HG02588 (cell line): ENCODE results near the gene APBA1.

Experiments
- ATAC-seq: cut with Tn5 transposase; IDR thresholded peaks from one replicate; pipeline ENCODE4 v1.9.1; 2021; ENCODE audit warnings: mild to moderate bottlenecking, moderate library complexity; ENCODE audit not compliant: unreplicated experiment

APBA1 gene

DNA sequence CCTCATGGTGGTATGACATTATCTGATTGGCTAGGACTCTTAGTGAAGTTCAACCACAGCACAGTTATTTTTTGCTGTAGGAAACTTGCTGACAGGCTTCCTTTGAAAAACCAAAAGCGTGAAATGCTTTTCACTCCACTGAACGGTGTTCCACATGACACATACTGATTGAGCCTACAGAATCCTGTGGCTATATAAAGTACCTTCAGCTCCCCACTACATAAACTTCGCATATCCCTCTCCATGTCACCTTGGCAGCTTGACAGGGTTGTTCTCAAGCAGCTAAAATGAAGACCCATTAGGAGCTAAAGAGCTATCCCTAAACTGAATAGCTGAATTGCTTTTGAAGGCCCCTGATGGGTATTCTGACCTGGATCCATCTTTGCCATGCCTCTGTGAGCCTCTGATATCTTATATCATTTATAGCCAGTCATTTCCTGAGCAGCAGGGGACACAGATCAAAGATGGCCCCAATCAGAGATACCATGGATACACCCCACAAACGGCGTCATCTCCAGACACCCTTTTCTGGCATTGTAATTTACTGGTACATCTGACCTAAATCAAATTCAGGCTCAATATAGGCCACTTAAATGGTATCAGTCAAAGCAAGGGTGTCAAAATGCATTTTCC is 91.5 kb downstream of the APBA1 start:
- ATAC-seq = no peak

DNA sequence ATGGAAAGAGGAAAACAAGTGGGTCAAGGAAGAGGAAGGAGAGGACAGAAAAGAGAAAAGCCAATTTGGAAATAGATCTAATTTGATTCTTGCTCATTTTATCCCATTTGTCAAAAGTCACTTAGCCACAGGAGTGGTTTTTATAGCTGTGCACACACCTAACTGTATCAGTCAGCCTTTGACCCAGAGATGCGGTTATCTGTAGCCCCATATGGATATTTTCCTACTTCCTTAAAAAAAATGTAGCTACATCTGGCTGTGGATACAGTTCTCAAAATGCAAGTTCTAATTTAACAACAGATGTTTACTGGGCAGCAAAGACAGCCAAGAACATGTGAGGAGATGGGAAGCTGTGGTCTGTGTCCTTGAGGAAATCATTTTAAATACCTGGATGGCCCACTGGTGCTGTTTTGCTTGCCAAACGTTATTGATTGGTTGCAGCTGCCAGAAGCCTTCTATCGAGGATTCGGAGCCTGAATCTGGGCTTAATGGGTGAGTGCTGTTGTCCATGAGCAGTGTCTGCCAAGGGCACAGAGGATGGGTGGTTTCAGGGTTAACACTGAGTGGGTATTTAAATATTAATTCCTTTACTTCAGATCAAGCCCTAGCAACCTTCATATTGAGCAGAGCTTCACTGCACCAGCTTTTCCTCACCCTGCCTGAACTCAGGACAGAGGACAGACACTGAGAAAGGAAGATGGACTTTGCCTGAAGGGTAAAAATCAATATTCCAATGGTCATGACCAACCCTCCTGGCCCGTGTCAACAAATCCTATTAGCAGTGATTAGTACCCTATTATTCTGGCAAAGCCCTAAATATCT is 92.2 kb downstream of the APBA1 start:
- ATAC-seq = no peak

DNA sequence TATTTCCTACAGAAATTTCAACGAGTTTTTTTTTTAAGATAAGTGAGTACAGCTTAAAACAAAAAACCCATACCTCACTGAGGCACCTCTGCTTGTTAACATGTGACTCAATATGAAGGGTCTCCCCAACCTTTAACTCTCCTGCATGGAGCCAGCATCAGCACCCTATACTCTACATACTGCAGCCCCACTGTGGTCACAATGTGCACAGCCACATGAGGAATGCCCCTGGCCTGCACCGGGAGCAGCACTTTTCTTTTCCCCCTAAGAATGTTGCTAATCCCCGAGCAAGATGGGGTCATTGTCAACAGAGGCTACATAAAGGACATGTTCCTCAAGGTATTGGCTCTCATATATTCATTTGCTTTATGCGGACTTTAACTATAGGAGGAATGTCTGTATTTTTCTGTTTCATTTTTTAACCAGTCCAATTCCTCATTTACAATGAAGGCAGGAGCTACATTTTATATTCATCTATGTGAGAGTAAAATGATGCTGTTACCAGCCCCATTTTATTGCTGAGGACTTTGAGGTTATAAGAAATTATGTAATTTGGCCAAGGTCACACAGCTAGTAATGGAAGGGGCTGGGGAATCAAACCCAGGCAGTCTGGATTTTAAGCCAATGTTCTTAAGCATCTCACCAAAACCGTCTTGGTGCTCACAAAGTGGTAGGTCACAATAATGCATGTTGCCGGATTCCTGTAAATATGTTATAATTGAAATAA is 93.0 kb downstream of the APBA1 start:
- ATAC-seq = no peak

DNA sequence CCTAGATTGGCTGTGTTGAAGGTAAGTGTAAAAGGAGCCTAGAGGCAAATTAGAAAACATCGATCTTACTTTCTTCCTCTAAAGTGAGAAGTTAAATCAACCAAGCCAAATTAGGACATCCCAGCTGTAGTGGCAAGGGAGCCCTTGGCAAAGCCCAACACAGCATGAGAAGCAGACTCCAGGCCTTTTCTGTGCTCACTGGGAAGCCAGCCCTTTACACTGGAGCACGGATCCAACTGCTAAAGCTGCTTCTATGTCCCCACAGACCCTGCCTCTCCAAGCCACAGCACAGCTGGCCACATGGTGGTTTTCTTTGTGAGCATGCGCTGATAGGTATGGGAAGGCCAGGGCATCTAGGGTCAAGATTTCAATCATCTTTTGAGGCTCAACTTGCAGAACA is 94.1 kb downstream of the APBA1 start:
- ATAC-seq = no peak

DNA sequence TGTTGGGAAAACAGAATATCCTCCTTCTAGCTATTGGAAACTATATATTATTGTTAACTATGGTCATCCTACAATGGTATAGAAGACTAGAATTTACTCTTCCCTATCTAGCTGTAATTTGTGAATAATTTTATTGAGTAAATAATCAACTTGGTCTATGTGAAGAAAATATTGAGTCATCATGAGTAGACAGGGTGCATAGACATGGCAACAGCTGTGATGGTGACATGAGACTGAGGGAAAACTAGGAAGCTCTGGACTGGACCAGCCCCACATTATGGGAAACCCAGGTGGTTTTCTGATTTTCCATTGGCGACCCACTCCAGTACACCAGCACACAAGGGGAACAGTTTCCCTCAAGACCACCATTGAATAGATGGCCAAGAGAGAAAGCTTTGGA is 95.0 kb downstream of the APBA1 start:
- no peak for ATAC-seq

DNA sequence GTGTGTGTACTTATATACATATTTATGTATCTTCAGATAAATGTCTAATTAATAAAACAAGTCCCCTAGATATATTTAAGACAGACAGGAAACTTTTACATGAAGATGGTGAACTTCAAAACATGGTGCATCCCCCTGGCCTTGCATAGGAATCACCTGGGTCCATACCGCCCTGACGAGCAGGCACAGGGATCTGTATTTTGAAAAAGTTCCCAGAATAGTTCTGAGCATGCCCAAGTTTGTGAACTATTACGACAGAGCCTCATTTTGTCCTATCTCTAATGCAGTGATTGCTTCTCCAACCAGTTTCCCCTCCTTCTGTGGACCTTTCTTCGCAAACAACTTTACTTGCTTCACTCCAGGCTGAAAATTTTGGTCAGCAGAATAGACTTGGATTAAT is 98.1 kb downstream of the APBA1 start:
- ATAC-seq = no peak

DNA sequence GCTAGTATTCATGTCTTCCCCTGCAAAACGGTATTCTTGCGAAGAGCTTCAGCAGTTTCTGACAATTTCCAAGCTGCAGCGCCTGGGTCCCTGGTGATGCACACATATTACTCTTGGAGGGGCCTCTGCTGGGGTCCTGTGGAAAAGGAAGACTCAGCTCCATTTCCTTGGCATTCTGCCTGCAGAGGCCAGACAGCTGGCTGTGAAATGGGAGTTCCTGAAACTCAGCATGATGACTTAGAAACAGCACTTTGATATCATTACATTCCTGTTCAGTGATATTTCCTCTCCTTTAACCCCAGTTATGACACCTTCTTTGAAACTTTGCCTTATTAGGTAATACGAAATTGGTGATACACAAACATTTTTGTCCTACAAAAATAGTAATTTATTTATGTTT is 98.5 kb downstream of the APBA1 start:
- ATAC-seq = no peak

DNA sequence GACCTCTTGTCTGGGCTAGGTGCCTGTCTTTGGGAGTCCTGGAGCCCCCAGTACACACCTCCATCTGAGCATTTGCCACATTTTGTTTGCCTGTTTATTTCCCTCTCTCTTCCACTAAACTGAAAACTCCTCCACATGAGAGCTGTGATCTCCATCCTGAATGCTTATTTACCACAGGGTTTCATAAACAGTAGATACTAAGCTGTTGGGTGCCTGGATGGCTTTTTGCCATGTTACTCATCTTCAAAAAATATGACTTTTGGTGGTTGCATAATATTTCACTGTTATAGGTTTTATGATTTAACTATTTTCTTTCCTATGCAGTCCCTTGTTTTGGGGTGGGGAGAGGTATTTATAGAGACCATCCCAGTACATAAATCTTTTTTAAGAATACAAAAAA is 99.6 kb downstream of the APBA1 start:
- ATAC-seq = no peak

DNA sequence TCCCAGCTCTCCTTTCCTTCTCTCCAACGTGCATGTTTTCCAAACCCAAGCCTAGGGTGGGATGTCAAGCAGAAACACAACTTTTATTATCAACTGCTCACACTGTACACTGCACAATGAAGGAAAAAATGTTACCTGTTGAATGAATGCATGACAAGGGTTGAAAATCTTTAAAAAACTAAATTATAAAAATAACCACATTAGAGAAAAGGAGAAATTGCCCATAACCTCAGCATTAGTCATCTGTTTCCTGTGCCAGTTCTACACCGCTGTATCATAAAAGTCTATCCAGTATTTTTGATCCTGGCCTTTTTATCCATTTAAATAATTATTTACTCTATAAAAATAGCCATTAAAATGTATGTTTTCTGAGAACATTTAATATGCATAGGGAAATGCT is 101.1 kb downstream of the APBA1 start:
- ATAC-seq = no peak

DNA sequence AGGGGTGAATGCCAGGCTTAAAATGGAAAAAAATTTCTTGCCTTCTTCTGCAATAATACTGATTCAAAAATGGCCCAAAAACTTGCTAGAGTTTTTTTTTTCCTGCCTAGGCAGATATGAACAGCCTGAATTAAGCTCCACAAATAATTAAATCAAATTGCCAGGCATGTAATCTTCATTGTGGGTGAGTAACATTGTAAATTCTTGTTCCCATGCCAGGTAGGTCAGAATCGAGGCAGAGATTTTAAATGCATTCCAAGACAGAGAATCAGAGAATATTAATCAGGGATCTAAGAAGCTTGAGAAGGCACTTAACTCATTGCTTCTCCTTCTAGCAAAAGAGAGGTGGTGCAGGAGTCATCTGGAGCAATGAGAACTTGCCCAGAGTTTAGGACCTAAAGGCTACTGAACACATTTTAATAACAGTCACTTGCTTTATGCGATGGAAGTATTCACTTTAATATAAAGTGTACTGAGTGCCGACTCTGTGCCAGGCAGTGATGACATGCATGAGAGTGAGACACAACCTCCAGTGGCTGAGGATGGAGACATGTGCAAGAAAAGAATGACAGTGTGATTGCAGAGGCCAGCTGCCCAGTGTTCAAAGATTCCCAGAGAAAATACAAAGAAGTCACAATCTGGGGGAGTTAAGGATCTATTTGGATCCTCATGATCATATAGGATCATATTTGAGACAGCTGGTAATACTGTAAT is 102.3 kb downstream of the APBA1 start:
- no peak for ATAC-seq

DNA sequence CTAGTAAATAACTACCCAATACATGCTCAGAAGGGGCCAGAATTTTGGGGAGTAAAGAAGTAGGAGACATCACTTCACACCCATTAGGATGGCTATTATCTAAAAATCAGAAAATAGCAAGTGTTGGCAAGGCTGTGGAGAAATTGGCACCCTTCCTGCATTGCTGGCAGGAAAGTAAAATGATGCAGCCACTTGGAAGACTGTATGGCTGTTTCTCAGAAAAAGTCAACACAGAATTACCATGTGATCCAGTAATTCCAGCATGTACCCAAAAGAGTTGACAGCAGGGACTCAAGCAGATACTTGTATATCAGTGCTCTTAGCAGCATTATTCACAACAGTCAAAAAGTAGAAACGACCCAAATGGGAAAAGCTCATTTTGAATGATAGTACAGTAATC is 107.6 kb downstream of the APBA1 start:
- no peak for ATAC-seq

DNA sequence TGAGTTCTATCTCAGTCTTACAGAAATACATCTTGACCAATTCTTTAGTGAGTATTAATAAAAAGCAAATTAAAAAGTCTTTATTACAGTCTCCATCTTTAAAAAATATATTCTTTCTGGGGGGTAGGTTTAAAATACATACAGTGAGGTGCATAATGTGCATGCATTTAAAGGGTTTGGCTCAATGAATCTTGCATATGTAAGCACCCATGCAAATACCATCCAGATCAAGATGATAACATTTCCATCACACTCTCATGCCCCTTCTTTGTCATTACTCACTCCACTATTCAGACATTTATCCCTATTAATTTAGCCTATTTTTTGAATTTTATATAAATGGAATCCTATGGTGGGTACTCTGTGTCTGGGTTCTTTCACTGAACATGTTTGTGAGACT is 113.0 kb downstream of the APBA1 start:
- ATAC-seq = no peak

DNA sequence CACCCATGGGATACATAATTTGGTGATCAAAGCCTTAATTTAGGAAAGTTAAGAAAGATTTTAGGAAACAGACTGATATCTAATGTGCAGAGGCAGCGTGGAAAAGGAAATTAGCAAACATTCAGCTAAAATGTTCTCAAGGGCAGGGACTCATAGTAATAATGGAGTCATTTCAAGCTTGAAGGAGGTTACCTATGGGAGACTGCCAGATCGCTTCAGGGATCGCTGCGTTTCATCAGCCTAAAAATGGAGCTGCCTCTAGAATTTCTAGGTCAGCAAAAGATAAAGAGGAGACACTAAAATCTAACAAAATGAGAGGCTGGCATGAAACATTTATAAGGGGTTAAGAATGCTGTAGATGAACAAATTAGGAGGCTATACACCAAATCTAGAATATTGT is 115.5 kb downstream of the APBA1 start:
- ATAC-seq = no peak

DNA sequence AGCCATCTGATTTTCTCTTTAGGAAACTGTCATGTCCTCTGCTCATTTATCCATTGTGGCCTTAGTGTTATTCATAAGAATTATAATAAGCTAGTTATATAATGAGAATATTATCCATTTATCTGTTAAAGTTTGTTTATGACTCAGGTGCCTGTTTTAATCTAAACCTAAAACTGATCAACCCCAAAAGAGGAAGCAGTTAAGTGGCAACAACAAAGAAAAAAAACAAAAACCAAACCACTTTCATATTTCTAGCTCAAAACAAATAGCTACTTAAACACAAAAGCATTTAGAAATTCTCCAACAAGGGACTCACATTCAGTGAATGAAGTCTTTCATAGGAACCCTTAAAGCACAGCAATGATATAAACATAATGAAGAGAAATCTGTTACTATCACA is 116.4 kb downstream of the APBA1 start:
- no peak for ATAC-seq

DNA sequence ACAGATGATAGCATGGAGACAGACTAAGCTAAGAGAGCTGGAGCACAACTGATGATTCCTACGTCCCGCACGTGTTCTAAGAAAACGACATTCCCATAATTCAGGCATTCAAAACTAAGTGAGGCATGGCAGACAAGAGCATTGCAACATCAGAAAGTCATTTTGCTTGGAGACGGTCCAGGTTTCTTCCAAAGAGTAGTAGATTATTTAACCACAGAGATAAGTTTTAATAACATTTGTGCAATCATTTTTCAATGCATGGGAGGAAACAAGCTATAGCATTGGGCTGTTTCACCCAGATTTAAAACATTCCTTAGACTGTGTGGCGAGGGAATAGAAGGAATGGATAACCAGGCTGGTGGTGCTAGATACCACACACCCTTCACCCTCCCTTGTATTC is 117.2 kb downstream of the APBA1 start:
- ATAC-seq = no peak

DNA sequence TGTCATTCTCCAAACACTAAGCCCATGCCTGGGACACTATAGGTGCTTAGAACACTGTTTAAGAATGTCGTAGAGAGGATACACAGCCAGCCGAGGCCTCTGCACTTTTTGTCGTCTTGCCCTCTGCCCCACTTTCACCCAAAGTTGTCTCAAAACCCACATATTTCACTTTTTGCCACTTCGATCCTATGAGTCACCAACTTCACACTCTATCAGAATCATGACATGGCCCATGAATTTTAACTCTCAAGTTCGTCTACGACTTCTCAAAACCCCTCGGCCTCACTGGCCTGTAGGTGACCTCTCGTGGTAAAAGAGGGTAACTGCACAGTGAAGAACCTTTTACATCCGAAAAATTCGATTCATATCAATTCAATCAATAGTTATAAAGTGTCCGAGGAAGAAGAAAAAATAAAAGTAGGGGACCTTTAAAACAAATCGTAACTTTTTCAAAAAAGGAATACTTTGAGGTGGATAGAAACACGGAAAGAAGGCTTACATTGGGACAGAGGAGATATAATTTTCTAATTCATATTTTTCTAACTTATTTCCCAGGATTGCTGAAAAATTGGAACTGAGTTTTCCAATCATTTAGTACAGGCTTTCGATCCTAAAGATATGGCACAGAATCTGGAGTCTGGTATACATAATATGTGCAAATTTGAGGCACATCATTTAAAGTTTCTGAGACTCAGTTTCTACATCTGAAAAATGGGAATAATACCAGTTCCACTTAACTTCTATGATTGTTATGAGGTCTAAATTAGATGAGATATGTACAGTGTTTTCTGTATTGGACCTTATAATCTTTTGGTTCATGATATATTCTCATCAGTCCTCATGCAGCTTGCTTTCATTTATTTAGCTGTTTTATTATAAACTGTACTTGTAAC is 122.6 kb downstream of the APBA1 start:
- peak; percentile 51 for ATAC-seq

DNA sequence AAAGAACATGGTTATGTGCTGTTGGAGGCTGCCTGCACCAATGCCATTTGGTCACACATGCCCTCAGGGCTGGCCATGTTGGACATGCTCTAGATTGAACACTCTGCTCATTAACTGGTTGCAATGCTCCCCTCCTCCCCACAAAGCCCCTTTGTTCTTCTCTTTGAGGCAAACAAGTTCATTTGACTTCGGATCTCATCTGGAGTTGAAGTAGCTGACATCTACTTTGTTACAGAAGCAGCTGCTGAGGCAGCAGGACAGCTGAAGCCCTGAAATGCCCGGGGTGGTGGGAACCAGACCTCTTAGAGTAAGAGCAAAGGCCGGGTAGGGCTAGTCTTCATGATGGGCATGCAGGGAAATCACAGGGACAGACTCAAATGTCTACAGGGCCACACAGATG is 123.5 kb downstream of the APBA1 start:
- no peak for ATAC-seq

DNA sequence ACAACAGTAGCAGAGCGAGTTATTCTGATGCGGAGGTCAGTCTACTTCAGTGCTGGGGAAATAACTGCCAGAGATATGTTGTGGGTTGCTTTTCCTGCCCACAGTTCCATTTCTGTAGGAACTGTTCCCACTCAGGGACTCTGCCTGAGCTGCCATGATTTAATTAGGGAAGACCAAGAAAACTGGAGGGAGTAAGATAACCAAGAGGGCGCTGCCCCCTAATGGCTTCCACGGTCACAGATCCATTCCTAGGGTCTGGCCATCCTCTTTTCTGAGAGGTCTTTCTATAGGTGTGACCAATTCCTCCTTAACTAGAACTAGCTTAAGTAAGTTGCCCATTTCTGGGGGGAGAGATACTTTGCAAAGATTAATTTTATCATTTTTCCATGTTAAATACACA is 125.9 kb downstream of the APBA1 start:
- ATAC-seq = no peak

DNA sequence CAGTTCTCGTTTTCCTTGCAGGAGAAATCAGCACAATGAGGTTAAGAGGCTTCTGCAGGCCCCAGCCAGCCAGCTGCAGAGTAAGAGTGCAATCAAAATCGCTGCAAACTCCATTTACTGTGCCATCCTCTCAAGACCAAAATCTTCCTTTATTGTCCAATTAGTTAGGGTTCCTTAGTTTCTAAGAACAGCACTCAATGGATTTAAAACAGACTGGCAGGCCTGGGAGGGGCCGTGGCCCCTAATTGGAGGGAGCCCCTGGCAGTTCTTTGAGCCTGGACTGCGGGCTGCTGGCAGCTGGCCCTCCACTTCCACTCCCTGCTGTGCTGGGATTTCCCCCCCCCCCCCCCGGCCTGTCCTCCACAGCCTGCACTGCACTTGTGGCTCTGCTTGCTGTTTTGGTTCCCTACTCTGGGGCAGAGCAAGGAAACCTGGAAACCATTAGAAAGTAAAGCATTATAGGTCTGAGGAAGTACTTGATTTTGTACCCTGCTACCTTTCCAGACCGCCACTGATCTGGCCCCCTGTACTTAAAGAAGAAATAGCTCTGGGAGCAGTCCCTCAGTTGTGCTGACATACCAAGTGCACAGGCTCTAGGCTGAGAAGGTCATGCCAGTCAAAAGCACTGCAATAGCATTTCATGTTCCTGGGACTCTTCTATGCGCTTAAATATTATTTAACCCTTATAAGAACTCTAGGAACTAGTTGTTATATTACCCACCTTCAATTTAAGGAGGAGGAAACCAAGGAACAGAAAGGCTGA is 129.0 kb downstream of the APBA1 start:
- ATAC-seq = no peak

DNA sequence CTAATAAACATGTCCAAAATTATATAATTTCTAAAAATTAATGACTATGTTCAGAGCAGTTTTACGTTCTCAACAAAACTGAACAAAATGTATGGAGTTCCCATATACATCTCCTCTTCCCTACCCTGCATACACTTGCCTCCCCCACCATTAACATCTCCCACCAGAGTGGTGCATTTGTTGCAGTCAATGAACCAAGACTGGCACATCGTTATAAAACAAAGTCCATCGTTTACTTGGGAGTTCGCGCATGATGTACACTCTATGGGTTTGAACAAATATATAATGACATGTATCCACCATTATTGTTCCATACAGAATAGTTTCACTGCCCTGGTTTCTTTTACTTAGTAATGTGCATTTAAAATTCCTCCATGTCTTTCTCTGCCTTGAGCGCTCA is 130.1 kb downstream of the APBA1 start:
- no peak for ATAC-seq
